ENCODE results near the gene AP4M1.

Gene AP4M1

GRCh38 chr7:100093498-100093897, 7.9 kb upstream of the AP4M1 start:
- TF ChIP-seq CTCF (IDR thresholded peaks at IDR 0.05; ENCODE audit: poor library complexity, severe bottlenecking): no peak
- no peak overlapping the region for H3K27ac ChIP-seq (ENCODE audit: poor library complexity, severe bottlenecking)
- ATAC-seq (ENCODE audit: low read depth): no peak

GRCh38 chr7:100093925-100094486, 7.4 kb upstream of the AP4M1 start:
- H3K27ac ChIP-seq (ENCODE audit: poor library complexity, severe bottlenecking): no peak overlapping the region
- no peaks in the 10 kb centered on the region for H3K27me3 ChIP-seq (ENCODE audit: insufficient read depth, poor library complexity, severe bottlenecking)
- TF ChIP-seq CTCF (IDR thresholded peaks at IDR 0.05; ENCODE audit: poor library complexity, severe bottlenecking): no peak
- H3K4me1 ChIP-seq (ENCODE audit: insufficient read depth, poor library complexity, severe bottlenecking): no peaks in the 10 kb centered on the region
- H3K36me3 ChIP-seq (ENCODE audit: low read depth): peaks cover 89% of the 10 kb centered on the region
- no peak overlapping the region for H3K4me3 ChIP-seq (ENCODE audit: severe bottlenecking)
- DNase-seq (ENCODE audit: low spot score): no peak
- no peaks in the 10 kb centered on the region for H3K9me3 ChIP-seq (ENCODE audit: severe bottlenecking)
- no peak for ATAC-seq (ENCODE audit: low read depth)

More at GRCh38 chr7:100093498-100093897, 7.9 kb upstream of the AP4M1 start:
- H3K36me3 ChIP-seq (ENCODE audit: low read depth): peaks cover 84% of the 10 kb centered on the region
- H3K4me3 ChIP-seq (ENCODE audit: severe bottlenecking): no peak overlapping the region
- H3K9me3 ChIP-seq (ENCODE audit: severe bottlenecking): no peaks in the 10 kb centered on the region
- no peak for DNase-seq (ENCODE audit: low spot score)
- no peaks in the 10 kb centered on the region for H3K4me1 ChIP-seq (ENCODE audit: insufficient read depth, poor library complexity, severe bottlenecking)
- H3K27me3 ChIP-seq (ENCODE audit: insufficient read depth, poor library complexity, severe bottlenecking): no peaks in the 10 kb centered on the region

- H3K4me3 ChIP-seq (ENCODE audit: severe bottlenecking): no peak overlapping the region
- no peak overlapping the region for H3K27ac ChIP-seq (ENCODE audit: poor library complexity, severe bottlenecking)
- peaks cover 97% of the 10 kb centered on the region for H3K36me3 ChIP-seq (ENCODE audit: low read depth)
- ATAC-seq (ENCODE audit: low read depth): no peak
- peaks cover 4% of the 10 kb centered on the region for H3K4me1 ChIP-seq (ENCODE audit: insufficient read depth, poor library complexity, severe bottlenecking)
- H3K9me3 ChIP-seq (ENCODE audit: severe bottlenecking): no peaks in the 10 kb centered on the region
- no peak for DNase-seq (ENCODE audit: low spot score)
- TF ChIP-seq CTCF (IDR thresholded peaks at IDR 0.05; ENCODE audit: poor library complexity, severe bottlenecking): no peak
- H3K27me3 ChIP-seq (ENCODE audit: insufficient read depth, poor library complexity, severe bottlenecking): no peaks in the 10 kb centered on the region
Observed at GRCh38 chr7:100095289-100095688, 6.2 kb upstream of the AP4M1 start.

- H3K4me1 ChIP-seq (ENCODE audit: insufficient read depth, poor library complexity, severe bottlenecking): peaks cover 4% of the 10 kb centered on the region
- peaks cover 93% of the 10 kb centered on the region for H3K36me3 ChIP-seq (ENCODE audit: low read depth)
- no peak for ATAC-seq (ENCODE audit: low read depth)
- DNase-seq (ENCODE audit: low spot score): no peak
- H3K9me3 ChIP-seq (ENCODE audit: severe bottlenecking): no peaks in the 10 kb centered on the region
- H3K27me3 ChIP-seq (ENCODE audit: insufficient read depth, poor library complexity, severe bottlenecking): no peaks in the 10 kb centered on the region
- no peak overlapping the region for H3K4me3 ChIP-seq (ENCODE audit: severe bottlenecking)
- no peak overlapping the region for H3K27ac ChIP-seq (ENCODE audit: poor library complexity, severe bottlenecking)
- TF ChIP-seq CTCF (IDR thresholded peaks at IDR 0.05; ENCODE audit: poor library complexity, severe bottlenecking): no peak
Observed at GRCh38 chr7:100095704-100096103, 5.7 kb upstream of the AP4M1 start.

- DNase-seq (ENCODE audit: low spot score) (no peak), ATAC-seq (ENCODE audit: low read depth) (no peak)
- Histone ChIP-seq H3K36me3 (ENCODE audit: low read depth) (peaks cover 62% of the 10 kb centered on the region), H3K27me3 (ENCODE audit: insufficient read depth, poor library complexity, severe bottlenecking) (no peaks in the 10 kb centered on the region), H3K4me3 (ENCODE audit: severe bottlenecking) (no peak overlapping the region), H3K4me1 (ENCODE audit: insufficient read depth, poor library complexity, severe bottlenecking) (peaks cover 4% of the 10 kb centered on the region), H3K27ac (ENCODE audit: poor library complexity, severe bottlenecking) (no peak overlapping the region), H3K9me3 (ENCODE audit: severe bottlenecking) (no peaks in the 10 kb centered on the region)
- no peak for TF ChIP-seq CTCF (IDR thresholded peaks at IDR 0.05; ENCODE audit: poor library complexity, severe bottlenecking)
Observed at GRCh38 chr7:100098913-100099312, 2.5 kb upstream of the AP4M1 start.

Data from RWPE2 (cell line).